K562 (cell line): Measurements from ENCODE around the gene RNU5D-1. TPM values are rescaled to one million over a fixed set of nuclear protein-coding genes. Genes with fewer than 3 reads are reported as not detected.
A peak's percentile ranks its signal among the peaks of the same experiment; 100 is the strongest.

Source experiments
- BACH1 ChIP-seq: fragments of 200-800 bp; sonication (Bioruptor generic); IDR thresholded peaks from 2 replicates; pipeline ENCODE4 v1.6.1; 2016; ENCODE audit warnings: missing genetic modification characterization, missing compliant biosample characterization
- BCL6 ChIP-seq: fragments of 250-450 bp; sonication (Bioruptor Pico); IDR thresholded peaks from 2 replicates; pipeline ENCODE4 v1.4.0; 2020
- FOXA1 ChIP-seq: fragments of 450-650 bp; IDR thresholded peaks from 2 replicates; pipeline ENCODE4 v1.6.1; 2016; ENCODE audit warnings: mild to moderate bottlenecking, borderline replicate concordance
- IRF9 ChIP-seq: fragments of 450-650 bp; IDR thresholded peaks from 2 replicates; pipeline ENCODE4 v1.6.1; 2016; ENCODE audit warnings: missing biosample characterization, missing genetic modification characterization
- JUN ChIP-seq, 2 experiments: sonication (generic) in 1 of 2; formaldehyde crosslinking in 1 of 2; IDR thresholded peaks; 2 replicates each; pipeline versions ENCODE4 v1.6.1 to v1.8.0; 2012 to 2022; ENCODE audit warnings: borderline replicate concordance in 2 of 2, mild to moderate bottlenecking in 2 of 2, improper control_type of control experiment in 1 of 2, low read depth in 1 of 2, low read length in 1 of 2, missing genetic modification reagents in 1 of 2
- KAT7 ChIP-seq: sonication (generic); formaldehyde crosslinking; IDR thresholded peaks from 2 replicates; pipeline ENCODE4 v1.8.0; 2022; ENCODE audit warnings: missing genetic modification reagents, mild to moderate bottlenecking, borderline replicate concordance
- MEF2A ChIP-seq: IDR thresholded peaks from 2 replicates; pipeline ENCODE4 v1.6.1; 2011; ENCODE audit warnings: low read depth, mild to moderate bottlenecking, low read length, moderate library complexity; ENCODE audit not compliant: control insufficient read depth
- MTA3 ChIP-seq: fragments of 450-650 bp; formaldehyde crosslinking; IDR thresholded peaks from 2 replicates; pipeline ENCODE4 v1.6.1; 2017; ENCODE audit warnings: mild to moderate bottlenecking, borderline replicate concordance
- SMAD1 ChIP-seq: fragments of 150-350 bp; IDR thresholded peaks from 2 replicates; pipeline ENCODE4 v1.6.1; 2014; ENCODE audit warnings: low read length, low read depth; ENCODE audit not compliant: partially characterized antibody
- SRSF3 ChIP-seq: fragments of 200-400 bp; formaldehyde crosslinking; IDR thresholded peaks from 2 replicates; pipeline ENCODE4 v1.6.1; 2016; ENCODE audit warnings: mild to moderate bottlenecking, low read length, moderate library complexity; ENCODE audit not compliant: insufficient read depth
- STAT5A ChIP-seq: IDR thresholded peaks from 2 replicates; pipeline ENCODE4 v1.6.1; 2012; ENCODE audit warnings: low read length, inconsistent platforms, borderline replicate concordance
- TAL1 ChIP-seq: fragments of 450-650 bp; IDR thresholded peaks from 2 replicates; pipeline ENCODE4 v1.6.1; 2016; ENCODE audit warnings: mild to moderate bottlenecking
- TFAP4 ChIP-seq: sonication (generic); formaldehyde crosslinking; IDR thresholded peaks from 2 replicates; pipeline ENCODE4 v1.8.0; 2022; ENCODE audit warnings: missing genetic modification reagents, mild to moderate bottlenecking, moderate library complexity, borderline replicate concordance
- ZNF274 ChIP-seq: IDR thresholded peaks from 2 replicates; pipeline ENCODE4 v1.6.1; 2011; ENCODE audit warnings: low read depth, mild to moderate bottlenecking, low read length, moderate library complexity, borderline replicate concordance
- ZNF707 ChIP-seq: fragments of 250-450 bp; sonication (Bioruptor Pico); conservative IDR thresholded peaks from 2 replicates; pipeline ENCODE4 v1.8.0; 2022; ENCODE audit warnings: inconsistent platforms, mild to moderate bottlenecking, moderate library complexity
- ZNF785 ChIP-seq: fragments of 250-450 bp; sonication (Bioruptor Pico); IDR thresholded peaks from 2 replicates; pipeline ENCODE4 v1.4.0; 2020; ENCODE audit warnings: mild to moderate bottlenecking
- polyA plus RNA-seq, 8 experiments: library from polyadenylated mRNA; depleted of rRNA in 4 of 8; stranded (reverse) in 5 of 8; unstranded in 3 of 8; fragments of >200 nt; fragmentation: Nextera tagmentation in 2 of 8; fragmentation: Illumina TruSeq in 1 of 8; extraction: Ambion mirVana in 2 of 8; extraction: Trizol in 1 of 8; gene quantifications; 2 replicates each; pipeline versions ENCODE4 v1.2.1 to v1.2.3, GENCODE V29; 2011 to 2014; ENCODE audit warnings: inconsistent platforms in 1 of 8, missing spikeins in 1 of 8
- total RNA-seq, 7 experiments: library from RNA; depleted of rRNA in 6 of 7; stranded (reverse); fragments of >200 nt in 6 of 7; fragmentation: Illumina TruSeq in 2 of 7; extraction: Trizol in 2 of 7; gene quantifications; 2 replicates each; pipeline versions ENCODE4 v1.2.1 to v1.2.3, GENCODE V29; 2011 to 2021; ENCODE audit warnings: low replicate concordance in 1 of 7
- TF ChIP-seq, protein P1 (sequence below), 2 experiments: fragments of 200-800 bp in 1 of 2; sonication (Bioruptor generic) in 1 of 2; sonication (generic) in 1 of 2; formaldehyde crosslinking in 1 of 2; IDR thresholded peaks in 1 of 2; conservative IDR thresholded peaks in 1 of 2; 2 replicates each; pipeline versions ENCODE4 v1.5.0 to v1.6.1; 2016 to 2020; ENCODE audit warnings: missing compliant biosample characterization in 1 of 2, missing genetic modification characterization in 1 of 2, missing genetic modification reagents in 1 of 2
- TF ChIP-seq, protein P2 (sequence below): fragments of 250-450 bp; sonication (Bioruptor Pico); IDR thresholded peaks from 2 replicates; pipeline ENCODE4 v1.8.0; 2021; ENCODE audit warnings: moderate library complexity, mild to moderate bottlenecking, inconsistent platforms
- TF ChIP-seq, protein P3 (sequence below): fragments of 250-450 bp; sonication (Bioruptor Pico); IDR thresholded peaks from 2 replicates; pipeline ENCODE4 v1.8.0; 2021; ENCODE audit warnings: mild to moderate bottlenecking, moderate library complexity

The RNU5D-1 gene
- total and polyA plus RNA-seq, 9 of the 15 experiments (the other 6 are each of a cell fraction or from before 2014, with no cell fraction given): under 0.01 TPM; not detected in 8

DNA sequence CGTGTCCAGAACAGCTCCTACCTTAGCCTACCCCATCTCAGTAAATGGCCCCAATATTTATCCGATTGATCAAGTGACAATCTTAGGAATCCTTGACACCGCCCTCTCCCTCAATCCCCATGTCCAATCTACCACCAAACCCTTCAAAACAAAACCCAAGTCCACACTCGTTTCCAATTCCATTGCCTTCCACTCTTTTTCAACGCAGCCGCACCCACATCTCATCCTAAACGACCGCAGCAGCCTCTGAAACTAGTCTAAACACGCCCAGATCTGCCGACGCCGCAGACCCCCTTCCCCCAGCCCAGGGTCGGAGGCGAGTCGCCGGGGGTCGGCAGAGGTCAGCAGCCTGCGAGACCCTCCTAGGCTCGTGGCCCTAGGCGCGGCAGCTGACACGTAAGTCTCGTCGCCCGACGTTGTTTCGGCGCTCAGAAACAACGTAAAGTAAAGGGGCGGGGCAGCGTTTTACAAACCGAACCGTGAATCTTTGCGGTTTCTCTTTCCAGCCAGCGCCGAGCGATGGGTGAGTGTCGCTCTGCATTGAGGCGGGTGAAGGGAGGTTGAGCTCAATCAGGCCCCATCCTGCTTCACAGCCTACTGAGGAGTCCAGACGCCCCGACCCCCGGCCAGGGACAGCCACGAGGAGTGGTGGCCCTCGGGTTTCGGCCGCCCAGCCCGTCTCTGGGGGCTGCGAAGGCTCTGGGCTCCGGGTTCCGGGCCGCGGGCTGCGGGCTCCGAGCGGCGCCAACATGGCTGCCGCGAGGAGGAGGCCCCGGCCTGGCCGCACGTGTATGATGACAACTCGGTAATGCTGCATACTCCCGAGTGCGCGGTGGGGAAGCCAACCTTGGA lies 44.3 kb upstream of the RNU5D-1 start, which contains the start of gene RPS8 (continued):
- TF ChIP-seq, protein P1, sequence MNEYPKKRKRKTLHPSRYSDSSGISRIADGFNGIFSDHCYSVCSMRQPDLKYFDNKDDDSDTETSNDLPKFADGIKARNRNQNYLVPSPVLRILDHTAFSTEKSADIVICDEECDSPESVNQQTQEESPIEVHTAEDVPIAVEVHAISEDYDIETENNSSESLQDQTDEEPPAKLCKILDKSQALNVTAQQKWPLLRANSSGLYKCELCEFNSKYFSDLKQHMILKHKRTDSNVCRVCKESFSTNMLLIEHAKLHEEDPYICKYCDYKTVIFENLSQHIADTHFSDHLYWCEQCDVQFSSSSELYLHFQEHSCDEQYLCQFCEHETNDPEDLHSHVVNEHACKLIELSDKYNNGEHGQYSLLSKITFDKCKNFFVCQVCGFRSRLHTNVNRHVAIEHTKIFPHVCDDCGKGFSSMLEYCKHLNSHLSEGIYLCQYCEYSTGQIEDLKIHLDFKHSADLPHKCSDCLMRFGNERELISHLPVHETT (CRISPR knock-in tag; conservative IDR thresholded peaks at IDR 0.05 in 1 of 2, IDR thresholded peaks at IDR 0.05 in 1 of 2): no peak; a peak in 2 of 4 replicates
- TF ChIP-seq SMAD1 (peak; percentile 98), MTA3 (peak; percentile 97), KAT7 (no peak), ZNF274 (no peak), ZNF785 (CRISPR knock-in tag) (no peak), MEF2A (no peak; the same call in none of the 2 replicates), TFAP4 (CRISPR knock-in tag) (peak; percentile 94), BACH1 (tag) (peak; percentile 88), SRSF3 (0 out of 2 replicates have a peak, but pooled peaks have one; percentile 42), JUN (IDR thresholded peaks at IDR 0.05; ENCODE audit: borderline replicate concordance, low read depth, low read length) (peak; percentile 54; the same call in 1 of the 2 replicates), JUN (CRISPR knock-in tag; IDR thresholded peaks at IDR 0.05; ENCODE audit: borderline replicate concordance) (peak; percentile 64; the same call in 1 of the 2 replicates), IRF9 (tag) (no peak), TAL1 (peak; percentile 50; the same call in 1 of the 2 replicates), ZNF707 (CRISPR knock-in tag) (no peak), STAT5A (peak; percentile 8; the same call in 1 of the 2 replicates), BCL6 (CRISPR knock-in tag) (0 out of 2 replicates have a peak, but pooled peaks have one; percentile 3), FOXA1 (no peak)
- TF ChIP-seq, protein P2, sequence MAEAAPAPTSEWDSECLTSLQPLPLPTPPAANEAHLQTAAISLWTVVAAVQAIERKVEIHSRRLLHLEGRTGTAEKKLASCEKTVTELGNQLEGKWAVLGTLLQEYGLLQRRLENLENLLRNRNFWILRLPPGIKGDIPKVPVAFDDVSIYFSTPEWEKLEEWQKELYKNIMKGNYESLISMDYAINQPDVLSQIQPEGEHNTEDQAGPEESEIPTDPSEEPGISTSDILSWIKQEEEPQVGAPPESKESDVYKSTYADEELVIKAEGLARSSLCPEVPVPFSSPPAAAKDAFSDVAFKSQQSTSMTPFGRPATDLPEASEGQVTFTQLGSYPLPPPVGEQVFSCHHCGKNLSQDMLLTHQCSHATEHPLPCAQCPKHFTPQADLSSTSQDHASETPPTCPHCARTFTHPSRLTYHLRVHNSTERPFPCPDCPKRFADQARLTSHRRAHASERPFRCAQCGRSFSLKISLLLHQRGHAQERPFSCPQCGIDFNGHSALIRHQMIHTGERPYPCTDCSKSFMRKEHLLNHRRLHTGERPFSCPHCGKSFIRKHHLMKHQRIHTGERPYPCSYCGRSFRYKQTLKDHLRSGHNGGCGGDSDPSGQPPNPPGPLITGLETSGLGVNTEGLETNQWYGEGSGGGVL (CRISPR knock-in tag): no peak
- TF ChIP-seq, protein P3, sequence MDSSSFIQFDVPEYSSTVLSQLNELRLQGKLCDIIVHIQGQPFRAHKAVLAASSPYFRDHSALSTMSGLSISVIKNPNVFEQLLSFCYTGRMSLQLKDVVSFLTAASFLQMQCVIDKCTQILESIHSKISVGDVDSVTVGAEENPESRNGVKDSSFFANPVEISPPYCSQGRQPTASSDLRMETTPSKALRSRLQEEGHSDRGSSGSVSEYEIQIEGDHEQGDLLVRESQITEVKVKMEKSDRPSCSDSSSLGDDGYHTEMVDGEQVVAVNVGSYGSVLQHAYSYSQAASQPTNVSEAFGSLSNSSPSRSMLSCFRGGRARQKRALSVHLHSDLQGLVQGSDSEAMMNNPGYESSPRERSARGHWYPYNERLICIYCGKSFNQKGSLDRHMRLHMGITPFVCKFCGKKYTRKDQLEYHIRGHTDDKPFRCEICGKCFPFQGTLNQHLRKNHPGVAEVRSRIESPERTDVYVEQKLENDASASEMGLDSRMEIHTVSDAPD (CRISPR knock-in tag): no peak
